IMR-90 (cell line): ENCODE results near the gene SLC26A1. TPM values are rescaled to one million over a fixed set of nuclear protein-coding genes. Genes with fewer than 3 reads are reported as not detected.

Experiments used
- ATAC-seq: fragments of 200-7000 bp; cut with Tn5 transposase; 2 replicates; pipeline ENCODE4 v1.9.1; 2020; ENCODE audit warnings: low read depth, mild to moderate bottlenecking, moderate library complexity
- BruUV-seq: library from RNA; stranded (reverse); fragments of 400-500 nt; replicated peaks from 2 replicates; lab custom pipeline; 2021; lab: Mats Ljungman, UMichigan
- CTCF ChIA-PET: fragments of 300-600 bp; formaldehyde crosslinking; extraction: SDS; loops from one replicate; lab custom pipeline; 2021; ENCODE audit warnings: antibody characterized with exemption; lab: Yijun Ruan, JAX
- POLR2A ChIA-PET: fragments of 300-600 bp; sonication (Branson Sonifier 250); formaldehyde crosslinking; loops from one replicate; lab custom pipeline; 2022; ENCODE audit warnings: antibody characterized with exemption; ENCODE audit not compliant: unreplicated experiment; lab: Charles Lee
- DNase-seq: peaks from one replicate; pipeline ENCODE4 v3.0.0; 2013
- H2AFZ ChIP-seq: replicated peaks from 2 replicates; pipeline ENCODE3; 2013; ENCODE audit warnings: low read length, mild to moderate bottlenecking; ENCODE audit not compliant: poor library complexity
- H2AK5ac ChIP-seq: 2 replicates; pipeline ENCODE4 v1.6.1; 2013; ENCODE audit warnings: low read depth, low read length, inconsistent platforms
- H2AK9ac ChIP-seq: replicated peaks from 2 replicates; pipeline ENCODE3; 2013; ENCODE audit warnings: mild to moderate bottlenecking, low read depth, low read length, moderate library complexity; ENCODE audit not compliant: poor library complexity
- H2BK120ac ChIP-seq: 2 replicates; pipeline ENCODE4 v1.6.1; 2013; ENCODE audit warnings: low read depth, low read length, inconsistent platforms
- H2BK15ac ChIP-seq: 3 replicates; pipeline ENCODE4 v1.6.1; 2013; ENCODE audit warnings: low read depth, low read length, inconsistent platforms
- H2BK20ac ChIP-seq: 2 replicates; pipeline ENCODE4 v1.6.1; 2013; ENCODE audit warnings: low read depth, mild to moderate bottlenecking, inconsistent platforms, low read length, moderate library complexity
- H2BK5ac ChIP-seq: 2 replicates; pipeline ENCODE4 v1.6.1; 2013; ENCODE audit warnings: mild to moderate bottlenecking, low read depth, low read length, inconsistent platforms; ENCODE audit not compliant: poor library complexity, severe bottlenecking
- H3K14ac ChIP-seq: replicated peaks from 2 replicates; pipeline ENCODE4 v1.6.1; 2013; ENCODE audit warnings: low read depth, low read length, inconsistent platforms
- H3K18ac ChIP-seq: 2 replicates; pipeline ENCODE4 v1.6.1; 2013; ENCODE audit warnings: low read depth, low read length, control low read depth
- H3K23ac ChIP-seq: 2 replicates; pipeline ENCODE4 v1.6.1; 2013; ENCODE audit warnings: low read depth, low read length, inconsistent platforms
- H3K27ac ChIP-seq: 2 replicates; pipeline ENCODE4 v1.5.1; 2013; ENCODE audit warnings: mild to moderate bottlenecking, control low read depth, low read length; ENCODE audit not compliant: insufficient read depth
- H3K27me3 ChIP-seq: 2 replicates; pipeline ENCODE4 v1.6.1; 2013; ENCODE audit warnings: low read length; ENCODE audit not compliant: control insufficient read depth, insufficient read depth
- H3K36me3 ChIP-seq: 2 replicates; pipeline ENCODE4 v1.6.1; 2013; ENCODE audit warnings: low read length, mixed read lengths; ENCODE audit not compliant: control insufficient read depth, insufficient read depth
- H3K4ac ChIP-seq: 2 replicates; pipeline ENCODE4 v1.6.1; 2013; ENCODE audit warnings: low read depth, low read length, inconsistent platforms
- H3K4me1 ChIP-seq: 2 replicates; pipeline ENCODE4 v1.6.1; 2013; ENCODE audit warnings: low read length, mixed read lengths; ENCODE audit not compliant: control insufficient read depth, insufficient read depth
- H3K4me2 ChIP-seq: 2 replicates; pipeline ENCODE4 v1.6.1; 2013; ENCODE audit warnings: low read depth, mild to moderate bottlenecking, control low read depth, low read length, moderate library complexity
- H3K4me3 ChIP-seq: 2 replicates; pipeline ENCODE4 v1.5.1; 2013; ENCODE audit warnings: low read depth, mild to moderate bottlenecking, control low read depth, low read length, moderate library complexity; ENCODE audit not compliant: insufficient read depth
- H3K56ac ChIP-seq: 2 replicates; pipeline ENCODE4 v1.6.1; 2013; ENCODE audit warnings: low read length, inconsistent platforms; ENCODE audit not compliant: insufficient read depth; ENCODE audit errors: extremely low read depth
- H3K79me1 ChIP-seq, 2 experiments: 2 replicates each; pipeline ENCODE4 v1.6.1; 2013; ENCODE audit warnings: low read length in 2 of 2, inconsistent platforms in 1 of 2, low read depth in 1 of 2
- H3K9ac ChIP-seq: 2 replicates; pipeline ENCODE4 v1.6.1; 2013; ENCODE audit warnings: low read depth, low read length, control low read depth
- H3K9me1 ChIP-seq: 2 replicates; pipeline ENCODE4 v1.6.1; 2013; ENCODE audit warnings: low read length, inconsistent platforms; ENCODE audit not compliant: insufficient read depth
- H3K9me3 ChIP-seq: 2 replicates; pipeline ENCODE4 v1.6.1; 2013; ENCODE audit warnings: low read length; ENCODE audit not compliant: control insufficient read depth, insufficient read depth
- H4K20me1 ChIP-seq: 2 replicates; pipeline ENCODE4 v1.6.1; 2013; ENCODE audit warnings: low read length, inconsistent platforms; ENCODE audit not compliant: insufficient read depth
- H4K5ac ChIP-seq: 2 replicates; pipeline ENCODE4 v1.6.1; 2013; ENCODE audit warnings: mild to moderate bottlenecking, low read depth, low read length, control low read depth
- H4K8ac ChIP-seq, 2 experiments: 2 replicates each; pipeline ENCODE4 v1.6.1; 2013; ENCODE audit warnings: low read depth in 2 of 2, low read length in 2 of 2, control low read depth in 1 of 2, inconsistent platforms in 1 of 2
- H4K91ac ChIP-seq: 2 replicates; pipeline ENCODE4 v1.6.1; 2013; ENCODE audit warnings: low read depth, low read length, inconsistent platforms; ENCODE audit not compliant: insufficient read depth
- BHLHE40 ChIP-seq: fragments of 150-350 bp; IDR thresholded peaks from 2 replicates; pipeline ENCODE4 v1.6.1; 2016; ENCODE audit warnings: mild to moderate bottlenecking, low read depth, low read length
- CHD1 ChIP-seq: IDR thresholded peaks from 2 replicates; pipeline ENCODE4 v1.6.1; 2012; ENCODE audit warnings: low read depth, low read length, improper control_type of control experiment
- ELK1 ChIP-seq: fragments of 150-350 bp; IDR thresholded peaks from 2 replicates; pipeline ENCODE4 v1.6.1; 2016; ENCODE audit warnings: low read depth, mild to moderate bottlenecking, low read length, moderate library complexity, borderline replicate concordance
- MAFK ChIP-seq: IDR thresholded peaks from 2 replicates; pipeline ENCODE4 v1.6.1; 2012; ENCODE audit warnings: low read depth, low read length, improper control_type of control experiment
- MXI1 ChIP-seq: IDR thresholded peaks from 2 replicates; pipeline ENCODE4 v1.6.1; 2012; ENCODE audit warnings: low read depth, mild to moderate bottlenecking, low read length, moderate library complexity, borderline replicate concordance
- NFE2L2 ChIP-seq: fragments of 150-350 bp; IDR thresholded peaks from 2 replicates; pipeline ENCODE4 v1.6.1; 2016; ENCODE audit warnings: low read depth, mild to moderate bottlenecking, low read length
- POLR2A ChIP-seq: IDR thresholded peaks from 2 replicates; pipeline ENCODE4 v1.6.1; 2012; ENCODE audit warnings: mild to moderate bottlenecking, low read depth, low read length
- RAD21 ChIP-seq: IDR thresholded peaks from 2 replicates; pipeline ENCODE4 v1.6.1; 2012; ENCODE audit warnings: low read length, improper control_type of control experiment
- RCOR1 ChIP-seq: IDR thresholded peaks from 2 replicates; pipeline ENCODE4 v1.6.1; 2012; ENCODE audit warnings: mild to moderate bottlenecking, low read length, improper control_type of control experiment; ENCODE audit not compliant: insufficient replicate concordance
- RFX5 ChIP-seq: IDR thresholded peaks from 2 replicates; pipeline ENCODE4 v1.8.0; 2012; ENCODE audit warnings: low read depth, mild to moderate bottlenecking, low read length, moderate library complexity
- SMC3 ChIP-seq: fragments of 150-350 bp; IDR thresholded peaks from 2 replicates; pipeline ENCODE4 v1.6.1; 2016; ENCODE audit warnings: low read depth, mild to moderate bottlenecking, antibody characterized with exemption, low read length, moderate library complexity
- USF2 ChIP-seq: fragments of 150-350 bp; IDR thresholded peaks from 2 replicates; pipeline ENCODE4 v1.6.1; 2017; ENCODE audit warnings: mild to moderate bottlenecking, antibody characterized with exemption, low read length, low read depth
- WGBS, 2 experiments: methylation state at CpG; one replicate each; pipeline versions ENCODE4 v1.1.5 to v1.1.7; 2013; ENCODE audit warnings: missing lambda C conversion rate in 2 of 2; ENCODE audit not compliant: insufficient read length in 1 of 2; ENCODE audit errors: extremely low coverage in 2 of 2; 5-methylcytosine and 5-hydroxymethylcytosine counted together
- dilution Hi-C: fragments of 300-500 bp; cut with HindIII; formaldehyde crosslinking; loops from one replicate; pipeline ENCODE4 v1.14.3; 2018; ENCODE audit warnings: low sequenced_read_pairs; ENCODE audit not compliant: unreplicated experiment
- in situ Hi-C: fragments of 300-500 bp; cut with MboI; formaldehyde crosslinking; loops from 3 replicates; pipeline ENCODE4 v1.14.3; 2019; ENCODE audit warnings: low sequenced_read_pairs, inconsistent platforms, mixed read lengths
- intact Hi-C: fragments of 100-400 bp; cut with micrococcal nuclease; formaldehyde crosslinking; loops from 2 replicates; pipeline ENCODE4 v1.10.0; 2022
- polyA plus RNA-seq, 3 experiments: library from polyadenylated mRNA; depleted of rRNA; stranded (reverse); fragments of >200 nt; gene quantifications; 2 replicates each; pipeline ENCODE4 v1.2.3, GENCODE V29; 2012; ENCODE audit warnings: low replicate concordance in 1 of 3
- total RNA-seq: library from RNA; depleted of rRNA; stranded (reverse); fragments of >200 nt; gene quantifications from 2 replicates; pipeline ENCODE4 v1.2.3, GENCODE V29; 2012

SLC26A1 gene
- total and polyA plus RNA-seq, 2 of the 4 experiments (the other 2 are of a cell fraction): 0.09 TPM; not detected in 1

GRCh38 chr4:1021386-1022050 is 28.3 kb upstream of the SLC26A1 start:
- dilution Hi-C loops: no loop called here

More at GRCh38 chr4:1021386-1022050, 28.3 kb upstream of the SLC26A1 start:
- H2BK120ac ChIP-seq: no peak overlapping the region
- no peak overlapping the region for H2BK20ac ChIP-seq
- H3K56ac ChIP-seq: no peak overlapping the region
- ATAC-seq: no peak
- TF ChIP-seq RAD21: no peak
- TF ChIP-seq RCOR1: no peak
- TF ChIP-seq MXI1: no peak
- no peak for TF ChIP-seq USF2
- no peak for TF ChIP-seq NFE2L2
- no peak for TF ChIP-seq CHD1
- TF ChIP-seq RFX5: no peak
- no peak for TF ChIP-seq SMC3
- no peak for TF ChIP-seq ELK1
- TF ChIP-seq BHLHE40: no peak
- no peak for TF ChIP-seq POLR2A
- TF ChIP-seq MAFK: no peak
- no peaks in the 10 kb centered on the region for H3K9me3 ChIP-seq
- no peak overlapping the region for H3K14ac ChIP-seq
- peaks cover 0 to 4% of the 10 kb centered on the region in 2 experiments; a peak in 1 of 4 replicates for H3K79me1 ChIP-seq
- H3K4me3 ChIP-seq: no peak overlapping the region
- H4K5ac ChIP-seq: no peak overlapping the region
- no peak overlapping the region for H2BK5ac ChIP-seq
- no peak overlapping the region for H4K91ac ChIP-seq
- no peak for DNase-seq
- H3K9me1 ChIP-seq: peaks cover 11% of the 10 kb centered on the region
- no peak overlapping the region for H4K8ac ChIP-seq
- in situ Hi-C loops: no loop called here
- intact Hi-C loops: no loop called here
- peaks cover 23% of the 10 kb centered on the region for H3K36me3 ChIP-seq
- no TSS peak for BruUV-seq
- POLR2A ChIA-PET: no interaction called here
- CTCF ChIA-PET: no interaction called here
- no peak overlapping the region for H3K4me2 ChIP-seq
- 82% methylated on average over 11 of the region's 19 CpGs; no CpG with 5 or more reads in 1 of the 2 experiments for WGBS, 2 experiments
- H2BK15ac ChIP-seq: no peak overlapping the region
- H3K18ac ChIP-seq: no peak overlapping the region
- H2AK9ac ChIP-seq: no peak overlapping the region
- peaks cover 2% of the 10 kb centered on the region; the same call in 1 of the 2 replicates for H3K4me1 ChIP-seq
- no peak overlapping the region for H3K4ac ChIP-seq
- peaks cover 17% of the 10 kb centered on the region for H4K20me1 ChIP-seq
- no peak overlapping the region for H3K9ac ChIP-seq
- no peak overlapping the region for H3K27ac ChIP-seq
- no peak overlapping the region for H3K23ac ChIP-seq
- H3K27me3 ChIP-seq: no peaks in the 10 kb centered on the region
- no peak overlapping the region for H2AK5ac ChIP-seq
- no peak overlapping the region for H2AFZ ChIP-seq
